SU-DHL-6 (cell line): Measurements from ENCODE around the gene STYX.

Experiments
- EZH2phosphoT487 ChIP-seq: fragments of 200-600 bp; sonication (generic), shearing (Covaris generic); conservative IDR thresholded peaks from 2 replicates; pipeline ENCODE4 v1.6.1; 2018; ENCODE audit warnings: mild to moderate bottlenecking, antibody characterized with exemption, low read length, moderate library complexity, mixed read lengths
- TF ChIP-seq, protein P1 (sequence below): fragments of 200-600 bp; sonication (generic); IDR thresholded peaks from one replicate; pipeline ENCODE4 v1.5.1; 2017; ENCODE audit warnings: antibody characterized with exemption, mild to moderate bottlenecking, low read length, moderate library complexity; ENCODE audit not compliant: insufficient read depth, poor library complexity, severe bottlenecking

DNA sequence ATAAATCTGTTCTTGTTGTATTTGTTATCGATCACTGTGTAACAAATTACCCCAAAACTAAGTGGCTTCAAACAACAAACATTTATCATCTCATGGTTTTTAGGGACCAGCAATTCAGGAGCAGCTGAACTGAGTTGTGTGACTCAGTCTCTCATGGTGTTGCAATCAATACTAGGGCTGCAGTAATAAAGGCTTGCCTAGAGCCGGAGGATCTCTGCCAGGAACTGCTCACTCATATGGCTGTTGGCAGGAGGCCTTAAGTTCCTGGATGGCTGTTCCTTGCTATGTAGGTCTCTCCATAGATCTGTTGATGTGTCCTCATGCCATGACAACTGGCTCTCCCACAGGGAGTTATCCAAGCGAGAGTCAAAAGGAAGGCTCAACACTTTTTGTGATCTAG is 26.7 kb upstream of the STYX start:
- TF ChIP-seq, protein P1, sequence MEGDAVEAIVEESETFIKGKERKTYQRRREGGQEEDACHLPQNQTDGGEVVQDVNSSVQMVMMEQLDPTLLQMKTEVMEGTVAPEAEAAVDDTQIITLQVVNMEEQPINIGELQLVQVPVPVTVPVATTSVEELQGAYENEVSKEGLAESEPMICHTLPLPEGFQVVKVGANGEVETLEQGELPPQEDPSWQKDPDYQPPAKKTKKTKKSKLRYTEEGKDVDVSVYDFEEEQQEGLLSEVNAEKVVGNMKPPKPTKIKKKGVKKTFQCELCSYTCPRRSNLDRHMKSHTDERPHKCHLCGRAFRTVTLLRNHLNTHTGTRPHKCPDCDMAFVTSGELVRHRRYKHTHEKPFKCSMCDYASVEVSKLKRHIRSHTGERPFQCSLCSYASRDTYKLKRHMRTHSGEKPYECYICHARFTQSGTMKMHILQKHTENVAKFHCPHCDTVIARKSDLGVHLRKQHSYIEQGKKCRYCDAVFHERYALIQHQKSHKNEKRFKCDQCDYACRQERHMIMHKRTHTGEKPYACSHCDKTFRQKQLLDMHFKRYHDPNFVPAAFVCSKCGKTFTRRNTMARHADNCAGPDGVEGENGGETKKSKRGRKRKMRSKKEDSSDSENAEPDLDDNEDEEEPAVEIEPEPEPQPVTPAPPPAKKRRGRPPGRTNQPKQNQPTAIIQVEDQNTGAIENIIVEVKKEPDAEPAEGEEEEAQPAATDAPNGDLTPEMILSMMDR = no peak
- TF ChIP-seq EZH2phosphoT487 = no peak
